HG02884 (cell line): ENCODE results near the gene NFIA.
"Not testable (repeated sequence)": the region's sequence is repeated elsewhere in the genome, so short reads cannot be mapped to it uniquely, and the experiment has no call there.

ENCODE experiments used
- ATAC-seq: cut with Tn5 transposase; IDR thresholded peaks from one replicate; pipeline ENCODE4 v1.9.1; 2021; ENCODE audit warnings: mild to moderate bottlenecking, moderate library complexity; ENCODE audit not compliant: unreplicated experiment

Gene NFIA

DNA sequence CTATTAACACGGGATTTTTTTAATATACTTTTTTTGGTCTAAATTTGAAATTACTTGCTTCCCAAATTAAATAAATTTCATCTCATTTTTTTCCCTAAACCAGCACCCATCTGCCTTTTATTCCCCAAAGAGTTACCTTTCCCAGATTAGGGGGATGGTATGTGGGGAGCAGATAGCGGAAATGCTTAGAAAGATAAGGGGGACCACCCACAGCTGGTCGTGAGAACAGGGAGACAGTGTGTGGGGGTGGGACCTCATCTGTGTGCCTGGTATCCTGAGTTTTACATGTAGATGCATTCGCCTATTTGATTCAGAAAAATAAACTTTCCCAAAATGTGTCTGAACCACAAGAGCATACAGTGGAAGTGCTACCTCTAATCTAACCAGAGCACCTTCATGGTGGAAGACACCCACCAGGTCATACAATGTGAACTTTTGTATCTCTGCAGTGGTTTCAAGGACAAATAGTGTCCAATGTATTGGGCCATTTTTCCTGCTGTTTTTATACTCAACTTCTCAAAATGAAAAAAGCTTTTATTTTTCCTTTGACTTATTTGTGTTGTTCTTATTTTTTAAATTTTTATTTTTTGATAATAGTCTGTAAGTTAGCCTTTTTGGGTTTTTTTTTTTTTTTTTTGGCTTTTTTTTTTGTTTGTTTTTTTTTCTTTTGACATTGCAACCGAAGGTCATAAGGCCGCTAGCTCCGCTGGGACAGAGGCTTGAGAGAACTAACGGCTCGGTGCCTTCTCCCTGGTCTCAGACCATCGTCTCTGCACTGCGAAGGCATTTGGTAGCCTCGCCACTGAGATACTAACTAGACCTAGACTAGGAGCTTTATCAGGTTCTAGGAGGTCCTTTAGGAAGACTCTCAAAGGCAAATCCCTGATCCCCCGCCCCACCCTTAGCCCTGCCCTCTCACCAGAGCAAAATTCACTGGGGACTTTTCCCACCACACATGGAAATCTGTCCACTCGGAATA, 379.3 kb downstream of the NFIA start:
- no peak for ATAC-seq

DNA sequence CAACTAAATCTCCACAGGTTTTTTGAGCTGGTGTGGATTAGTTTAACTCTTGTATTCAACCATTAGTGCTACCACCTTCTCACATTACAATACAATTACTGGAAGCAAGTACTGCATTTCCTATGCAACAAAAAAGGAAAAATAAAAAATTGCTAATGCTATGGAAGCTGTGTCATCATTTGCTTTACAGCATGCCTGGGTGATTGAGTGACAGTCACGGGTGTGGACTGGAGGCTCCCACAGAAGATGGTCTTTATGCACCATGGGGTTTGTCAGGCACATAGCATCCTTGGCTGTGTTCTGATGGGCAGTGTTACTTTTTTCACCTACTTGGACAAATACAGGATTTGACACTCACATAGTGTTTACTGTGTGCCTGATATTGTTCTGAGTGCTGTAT, 380.3 kb downstream of the NFIA start:
- ATAC-seq = no peak

- no peak for ATAC-seq
Measured at GRCh38 chr1:61463220-61463619, 380.9 kb downstream of the NFIA start.

DNA sequence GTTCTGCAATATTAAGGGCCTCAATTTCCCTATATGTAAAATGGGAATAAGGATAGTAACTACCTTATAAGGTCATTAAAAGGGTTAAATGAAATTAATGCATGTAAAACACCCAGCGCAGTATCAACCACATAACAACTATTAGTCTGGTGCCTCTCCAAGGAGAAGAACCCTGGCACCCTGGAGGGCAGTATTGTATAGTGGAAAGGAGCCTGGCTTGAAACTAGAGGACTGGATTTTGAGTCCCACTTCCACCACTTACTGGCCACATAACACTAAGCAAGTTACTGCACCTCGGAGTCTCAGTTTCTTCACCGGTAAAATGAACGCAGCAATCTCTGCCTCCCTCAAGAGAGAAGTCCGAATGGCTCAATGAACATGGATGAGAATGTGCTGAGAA, 385.5 kb downstream of the NFIA start:
- not testable (repeated sequence) for ATAC-seq

- no peak for ATAC-seq
Measured at GRCh38 chr1:61469365-61469764, 387.0 kb downstream of the NFIA start.

GRCh38 chr1:61472876-61473275, 390.5 kb downstream of the NFIA start:
- ATAC-seq = no peak

GRCh38 chr1:61474269-61474817, 392.0 kb downstream of the NFIA start:
- ATAC-seq = no peak

DNA sequence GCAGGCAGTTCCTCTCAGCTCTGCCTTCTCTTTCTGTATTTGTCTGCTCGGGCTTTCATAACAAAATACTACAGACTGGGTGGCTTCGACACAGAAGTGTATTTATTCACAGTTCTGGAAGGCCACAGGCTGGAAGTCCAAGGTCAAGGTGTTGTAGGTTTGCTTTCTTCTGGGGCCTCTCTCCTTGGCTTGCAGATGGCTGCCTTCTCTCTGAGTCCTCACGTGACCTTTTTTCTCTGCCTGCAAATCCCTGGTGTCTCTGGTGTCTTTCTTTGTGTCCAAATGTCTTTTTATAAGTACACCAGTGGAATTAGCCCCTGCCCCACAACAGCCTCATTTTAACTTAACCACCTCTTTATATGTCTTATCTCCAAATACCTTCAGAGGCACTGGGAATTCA, 392.6 kb downstream of the NFIA start:
- ATAC-seq = no peak

GRCh38 chr1:61477301-61477700, 394.9 kb downstream of the NFIA start:
- ATAC-seq = no peak

- no peak for ATAC-seq
Measured at GRCh38 chr1:61480273-61480935, 398.0 kb downstream of the NFIA start.

- no peak for ATAC-seq
Measured at GRCh38 chr1:61481315-61481715, 399.0 kb downstream of the NFIA start.

GRCh38 chr1:61482170-61482734, 399.9 kb downstream of the NFIA start:
- ATAC-seq = no peak

DNA sequence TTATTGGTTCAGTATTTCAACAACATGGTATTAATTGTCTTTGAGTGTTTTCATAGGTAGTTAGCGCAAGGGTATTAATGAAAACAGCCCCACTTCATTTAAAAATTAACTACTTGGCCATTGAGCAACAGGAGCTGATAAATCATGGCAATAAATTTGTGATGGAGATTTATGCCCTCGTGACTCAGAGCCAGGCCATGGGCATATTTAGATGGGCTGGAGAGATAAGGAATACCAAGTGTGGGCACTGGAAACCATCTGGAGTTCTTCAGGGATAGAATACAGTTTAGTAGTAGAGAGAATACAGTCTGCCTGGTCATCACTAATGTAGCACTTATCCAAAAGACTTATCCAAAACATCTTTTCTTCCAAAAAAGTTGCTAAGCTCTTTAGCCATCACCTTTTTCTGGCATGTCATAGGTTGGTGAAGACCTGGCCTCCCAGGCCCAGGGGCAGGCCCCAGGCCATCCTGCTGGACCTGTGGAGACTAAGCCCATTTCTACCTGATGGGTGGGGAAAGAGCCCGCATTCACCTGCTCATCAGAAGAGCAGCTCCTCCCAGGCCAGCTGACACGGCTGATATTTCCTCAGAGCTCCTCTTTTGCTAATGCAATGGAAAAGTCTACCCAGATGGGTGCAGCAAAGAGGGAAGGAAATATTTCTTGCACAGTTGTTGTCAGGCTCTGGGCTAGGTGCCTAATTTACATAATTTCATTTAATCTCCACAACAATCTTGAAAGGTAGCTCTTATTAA, 404.6 kb downstream of the NFIA start:
- no peak for ATAC-seq

DNA sequence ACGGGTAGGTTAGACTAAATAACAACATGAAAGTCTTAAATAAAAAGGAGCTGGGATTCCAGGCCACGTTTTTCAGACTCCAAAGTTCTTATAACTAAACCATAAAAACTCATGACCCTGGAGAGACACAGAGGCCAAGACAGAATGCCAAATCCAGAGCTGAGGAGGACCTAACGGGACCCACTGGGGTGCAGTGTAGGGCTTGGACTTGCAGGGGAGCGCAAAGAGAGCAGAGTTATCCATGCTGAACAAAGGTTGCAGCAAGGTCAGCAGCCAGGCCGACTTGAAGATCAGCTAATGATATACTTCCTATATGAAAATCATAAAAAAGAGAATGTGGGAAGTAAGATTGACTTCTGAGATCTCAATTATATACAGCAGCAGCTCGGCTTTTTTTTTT, 405.4 kb downstream of the NFIA start:
- ATAC-seq = no peak

DNA sequence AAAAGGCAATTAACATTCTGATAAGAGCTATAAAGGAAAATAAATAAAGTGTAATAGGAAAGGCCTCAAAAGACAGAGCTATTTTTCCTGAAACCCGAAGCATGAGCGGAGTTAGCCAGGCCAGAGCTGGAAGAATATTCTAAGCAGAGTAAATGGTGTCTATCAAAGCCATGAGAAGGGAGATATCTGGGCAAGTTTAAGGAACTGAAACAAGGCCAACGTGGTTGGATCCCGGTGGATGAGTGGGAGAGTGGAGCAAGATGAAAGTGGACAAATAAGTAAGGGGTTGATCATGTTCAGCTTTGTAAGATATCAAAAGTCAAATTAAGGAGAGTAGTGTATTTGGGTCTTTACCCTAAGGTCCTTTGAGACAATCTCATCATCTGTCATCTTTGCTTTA, 408.6 kb downstream of the NFIA start:
- no peak for ATAC-seq

DNA sequence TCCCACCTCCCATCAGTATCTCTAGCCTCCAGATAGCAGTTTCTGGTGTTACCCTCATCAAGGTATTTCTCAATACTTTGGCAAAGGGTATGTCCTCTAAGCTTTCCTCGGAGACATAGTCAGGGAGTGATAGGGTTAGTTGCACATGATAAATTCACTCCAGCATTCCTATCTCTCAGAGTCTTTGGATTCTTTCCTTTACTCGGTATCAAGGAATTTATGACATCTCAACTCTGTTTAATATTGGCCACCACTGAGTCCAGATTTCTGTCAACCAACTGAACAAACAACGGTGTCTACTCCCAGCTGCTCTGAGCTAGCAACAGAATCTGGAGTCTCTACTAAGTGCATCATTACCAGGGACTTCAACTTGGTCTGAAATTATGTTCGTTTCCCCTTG, 409.1 kb downstream of the NFIA start:
- ATAC-seq = no peak

DNA sequence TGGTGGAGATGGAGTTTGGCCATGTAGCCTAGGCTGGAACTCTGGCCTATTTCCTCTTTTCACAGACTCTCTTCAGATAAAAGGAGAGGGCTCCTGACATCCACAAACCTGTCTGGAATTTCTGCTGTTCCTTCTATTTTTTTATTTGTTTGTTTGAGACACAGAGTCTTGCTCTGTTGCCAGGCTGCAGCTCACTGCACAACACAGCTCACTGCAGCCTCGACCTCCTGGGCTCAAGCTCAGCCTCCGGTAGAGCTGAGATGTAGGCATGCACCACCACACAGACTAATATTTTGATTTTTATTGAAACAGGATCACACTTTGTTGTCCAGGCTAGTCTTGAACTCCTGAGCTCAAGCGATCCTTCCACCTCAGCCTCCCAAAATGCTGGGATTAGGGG, 411.6 kb downstream of the NFIA start:
- ATAC-seq = no peak

GRCh38 chr1:61496501-61496900, 414.1 kb downstream of the NFIA start:
- ATAC-seq = no peak

GRCh38 chr1:61497013-61497412, 414.7 kb downstream of the NFIA start:
- no peak for ATAC-seq

GRCh38 chr1:61498342-61498741, 416.0 kb downstream of the NFIA start:
- ATAC-seq = no peak
